KMS-11 (cell line): Measurements from ENCODE around the gene DVL1.

Experiments
- H2AFZ ChIP-seq: fragments of 200-600 bp; sonication (generic); 2 replicates; pipeline ENCODE4 v1.6.1; 2016; ENCODE audit warnings: antibody characterized with exemption, mixed run types, low read depth
- H3K27ac ChIP-seq: fragments of 200-600 bp; sonication (generic); 2 replicates; pipeline ENCODE4 v1.6.1; 2016; ENCODE audit warnings: mild to moderate bottlenecking, mixed run types
- H3K27me3 ChIP-seq: fragments of 200-600 bp; sonication (generic); 2 replicates; pipeline ENCODE4 v1.6.1; 2017; ENCODE audit warnings: mild to moderate bottlenecking, low read depth, mixed run types, moderate library complexity; ENCODE audit not compliant: insufficient read depth
- H3K36me3 ChIP-seq: fragments of 200-600 bp; sonication (generic); 2 replicates; pipeline ENCODE4 v1.6.1; 2017; ENCODE audit warnings: mild to moderate bottlenecking, mixed run types; ENCODE audit not compliant: insufficient read depth
- H3K4me1 ChIP-seq: fragments of 200-600 bp; sonication (generic); 2 replicates; pipeline ENCODE4 v1.6.1; 2016; ENCODE audit warnings: mild to moderate bottlenecking, low read depth, mixed run types; ENCODE audit not compliant: poor library complexity, severe bottlenecking
- H3K4me2 ChIP-seq: fragments of 200-600 bp; sonication (generic); 2 replicates; pipeline ENCODE4 v1.7.0; 2016; ENCODE audit warnings: mild to moderate bottlenecking, mixed run types
- H3K4me3 ChIP-seq: fragments of 200-600 bp; sonication (generic); IDR thresholded peaks from 2 replicates; pipeline ENCODE4 v1.6.1; 2017; ENCODE audit warnings: low read depth, low read length, mixed read lengths; ENCODE audit not compliant: insufficient read depth
- H3K79me2 ChIP-seq: fragments of 200-600 bp; sonication (generic); 2 replicates; pipeline ENCODE4 v1.6.1; 2016; ENCODE audit warnings: low read depth, mixed run types; ENCODE audit not compliant: insufficient read depth
- H3K9ac ChIP-seq: fragments of 200-600 bp; sonication (generic); 2 replicates; pipeline ENCODE4 v1.6.1; 2016; ENCODE audit warnings: mild to moderate bottlenecking, mixed run types
- H4K20me1 ChIP-seq: fragments of 200-600 bp; sonication (generic); 2 replicates; pipeline ENCODE4 v1.6.1; 2016; ENCODE audit warnings: mild to moderate bottlenecking, mixed run types; ENCODE audit not compliant: insufficient read depth
- TF ChIP-seq, protein P1 (sequence below): fragments of 200-600 bp; sonication (generic); conservative IDR thresholded peaks from 2 replicates; pipeline ENCODE4 v1.6.1; 2017; ENCODE audit warnings: low read depth, mild to moderate bottlenecking, antibody characterized with exemption, low read length, moderate library complexity, mixed read lengths

Gene DVL1

DNA sequence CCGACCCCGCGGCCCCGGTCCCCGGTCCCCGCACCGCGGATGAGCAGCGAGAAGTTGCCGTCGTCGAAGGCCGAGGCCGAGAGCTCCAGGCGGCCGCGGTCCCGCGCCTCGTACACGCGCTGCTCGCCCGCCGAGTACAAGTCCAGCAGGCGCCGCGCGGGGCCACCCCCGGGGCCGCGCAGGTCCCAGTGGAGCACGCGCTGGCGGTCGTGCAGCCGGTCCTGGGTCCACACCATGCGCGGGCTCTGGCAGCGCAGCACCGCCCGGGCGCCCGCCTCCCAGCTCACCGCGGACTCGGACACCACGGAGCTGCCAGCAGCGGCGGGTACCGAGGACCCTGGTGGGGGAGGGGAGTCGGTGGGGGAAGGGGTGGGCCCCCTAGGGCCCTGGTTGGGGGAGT, 6.2 kb upstream of the DVL1 start:
- Histone ChIP-seq H3K36me3 (no peaks in the 10 kb centered on the region), H3K4me1 (peaks cover 18% of the 10 kb centered on the region), H3K4me3 (no peak overlapping the region), H4K20me1 (no peaks in the 10 kb centered on the region), H3K79me2 (no peaks in the 10 kb centered on the region), H3K27me3 (no peaks in the 10 kb centered on the region; the same call in 1 of the 2 replicates), H2AFZ (no peak overlapping the region), H3K27ac (no peak overlapping the region), H3K9ac (no peak overlapping the region), H3K4me2 (no peak overlapping the region)
- TF ChIP-seq, protein P1, sequence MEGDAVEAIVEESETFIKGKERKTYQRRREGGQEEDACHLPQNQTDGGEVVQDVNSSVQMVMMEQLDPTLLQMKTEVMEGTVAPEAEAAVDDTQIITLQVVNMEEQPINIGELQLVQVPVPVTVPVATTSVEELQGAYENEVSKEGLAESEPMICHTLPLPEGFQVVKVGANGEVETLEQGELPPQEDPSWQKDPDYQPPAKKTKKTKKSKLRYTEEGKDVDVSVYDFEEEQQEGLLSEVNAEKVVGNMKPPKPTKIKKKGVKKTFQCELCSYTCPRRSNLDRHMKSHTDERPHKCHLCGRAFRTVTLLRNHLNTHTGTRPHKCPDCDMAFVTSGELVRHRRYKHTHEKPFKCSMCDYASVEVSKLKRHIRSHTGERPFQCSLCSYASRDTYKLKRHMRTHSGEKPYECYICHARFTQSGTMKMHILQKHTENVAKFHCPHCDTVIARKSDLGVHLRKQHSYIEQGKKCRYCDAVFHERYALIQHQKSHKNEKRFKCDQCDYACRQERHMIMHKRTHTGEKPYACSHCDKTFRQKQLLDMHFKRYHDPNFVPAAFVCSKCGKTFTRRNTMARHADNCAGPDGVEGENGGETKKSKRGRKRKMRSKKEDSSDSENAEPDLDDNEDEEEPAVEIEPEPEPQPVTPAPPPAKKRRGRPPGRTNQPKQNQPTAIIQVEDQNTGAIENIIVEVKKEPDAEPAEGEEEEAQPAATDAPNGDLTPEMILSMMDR: no peak

DNA sequence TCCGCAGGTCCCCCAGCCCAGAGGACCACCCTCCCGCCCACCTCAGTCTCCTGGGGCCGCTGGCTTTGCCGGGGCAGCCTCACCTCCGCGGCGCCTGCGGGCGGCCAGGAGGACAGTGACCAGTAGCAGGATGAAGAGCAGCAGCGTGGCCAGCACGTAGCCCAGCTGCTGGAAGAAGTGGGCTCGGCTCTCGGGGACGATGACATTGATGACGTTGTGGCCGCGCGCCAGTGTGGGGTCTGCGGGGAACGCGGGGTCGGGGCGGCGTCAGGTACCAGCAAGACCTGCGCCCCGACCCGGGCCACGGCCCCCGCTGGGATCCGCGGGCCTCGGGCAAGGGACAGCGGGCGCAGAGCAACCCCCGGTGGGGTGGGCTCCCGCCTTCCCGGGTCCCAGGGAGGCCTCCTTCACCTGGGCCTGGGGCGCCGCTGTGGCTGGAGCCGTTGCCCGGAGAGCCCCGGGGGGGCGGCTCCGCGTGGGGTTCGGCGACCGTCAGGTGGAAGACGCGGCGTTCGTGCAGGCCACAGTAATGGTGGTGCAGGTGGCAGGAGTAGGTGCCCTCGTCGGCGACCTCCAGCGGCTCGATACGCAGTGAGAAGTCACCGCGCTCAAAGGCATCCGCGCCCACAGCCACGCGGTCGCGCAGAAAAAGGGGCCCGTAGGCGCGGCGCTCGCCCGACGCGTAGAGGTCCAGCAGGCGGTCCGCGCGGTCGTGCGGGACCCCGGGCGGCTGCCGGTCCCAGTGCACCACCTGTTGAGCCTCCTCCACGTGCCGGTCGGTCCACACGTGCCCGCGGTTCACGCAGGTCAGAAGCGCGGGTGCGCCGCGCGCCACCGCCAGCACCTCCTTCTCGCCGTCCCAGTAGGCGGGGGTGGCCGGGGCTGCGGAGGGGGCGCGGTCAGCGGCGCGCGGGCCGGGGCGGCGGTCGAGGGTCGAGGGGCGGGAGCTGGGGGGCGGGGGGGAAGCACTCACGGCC, 5.3 kb upstream of the DVL1 start:
- Histone ChIP-seq H3K27ac (no peak overlapping the region), H3K9ac (no peak overlapping the region), H3K4me2 (no peak overlapping the region), H3K4me1 (peaks cover 18% of the 10 kb centered on the region), H4K20me1 (no peaks in the 10 kb centered on the region), H3K27me3 (no peaks in the 10 kb centered on the region; the same call in 1 of the 2 replicates), H2AFZ (no peak overlapping the region), H3K36me3 (no peaks in the 10 kb centered on the region), H3K79me2 (no peaks in the 10 kb centered on the region), H3K4me3 (no peak overlapping the region)
- TF ChIP-seq, protein P1: no peak

DNA sequence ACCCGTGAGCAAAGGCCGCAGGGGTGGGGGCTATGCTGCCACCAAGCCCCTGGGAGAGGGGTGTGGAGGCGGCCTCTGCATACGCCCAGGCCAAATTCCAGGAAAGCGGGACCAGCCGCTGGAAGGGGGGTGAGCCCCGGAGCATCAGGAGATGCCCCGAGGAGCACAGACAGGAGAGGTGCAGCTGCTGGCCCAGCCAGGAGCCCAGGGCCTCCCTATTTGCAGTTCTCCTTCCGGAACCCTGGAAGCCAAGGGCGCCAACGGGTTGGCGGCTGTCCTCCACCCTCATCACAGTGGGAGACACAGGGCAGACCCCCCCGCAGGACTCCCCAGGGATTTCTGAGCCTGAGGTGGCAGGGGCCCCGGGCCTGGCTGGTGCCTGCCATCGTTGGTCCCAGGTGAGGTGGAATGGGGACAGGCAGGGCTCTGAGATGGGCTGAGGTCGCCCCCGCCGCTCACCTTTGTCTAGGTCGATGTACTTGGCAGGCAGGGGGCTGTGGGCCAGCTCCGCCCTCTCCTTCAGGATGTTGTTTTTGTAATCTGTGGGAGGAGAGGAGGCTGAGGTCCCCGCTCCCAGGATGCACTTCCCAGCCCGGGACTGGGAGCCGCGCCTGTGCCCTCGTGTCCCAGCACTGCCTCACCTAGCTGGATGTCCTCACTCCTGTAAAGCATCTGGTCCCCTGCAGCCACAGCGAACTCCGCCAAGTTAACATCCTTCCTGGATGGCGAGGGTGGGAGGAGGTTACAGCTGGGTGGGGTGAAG, 4.4 kb upstream of the DVL1 start:
- Histone ChIP-seq H4K20me1 (no peaks in the 10 kb centered on the region), H3K4me2 (no peak overlapping the region), H3K4me1 (peaks cover 9% of the 10 kb centered on the region), H3K27ac (no peak overlapping the region), H3K27me3 (no peaks in the 10 kb centered on the region; the same call in 1 of the 2 replicates), H2AFZ (no peak overlapping the region), H3K4me3 (no peak overlapping the region), H3K79me2 (no peaks in the 10 kb centered on the region), H3K36me3 (no peaks in the 10 kb centered on the region), H3K9ac (no peak overlapping the region)
- TF ChIP-seq, protein P1: no peak

DNA sequence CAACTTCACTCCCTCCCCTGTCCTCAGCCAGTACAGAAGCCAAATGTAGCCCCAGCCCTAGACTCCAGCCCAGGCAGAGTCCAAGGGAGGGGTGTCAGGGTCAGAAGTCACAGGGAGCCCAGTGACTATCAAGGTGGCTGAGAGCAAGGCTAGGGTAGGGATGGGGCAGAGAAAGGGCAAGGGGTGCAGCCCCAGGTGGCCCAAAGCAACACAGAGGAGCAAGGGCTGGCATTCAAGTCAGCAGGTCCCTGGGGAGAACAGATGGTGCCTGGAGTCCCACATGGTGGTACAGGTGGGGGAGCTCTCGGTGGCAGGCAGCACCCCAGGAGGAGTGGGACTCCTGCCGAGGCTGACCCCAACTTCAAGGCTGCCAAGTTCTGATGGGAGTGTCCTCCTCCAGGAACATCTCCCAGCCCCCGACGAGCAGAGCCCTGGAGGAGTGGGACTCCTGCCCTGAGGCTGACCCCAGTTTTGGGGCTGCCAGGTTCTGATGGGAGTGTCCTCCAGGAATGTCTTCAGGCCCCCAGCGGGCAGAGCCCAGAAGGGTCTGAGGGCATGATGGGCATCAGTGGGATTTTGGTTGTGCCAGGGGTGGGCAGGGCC, 3.7 kb upstream of the DVL1 start:
- H3K79me2 ChIP-seq: no peaks in the 10 kb centered on the region; the same call in 1 of the 2 replicates
- TF ChIP-seq, protein P1: no peak
- H3K4me3 ChIP-seq: no peak overlapping the region
- H2AFZ ChIP-seq: no peak overlapping the region
- no peak overlapping the region for H3K27ac ChIP-seq
- H3K4me1 ChIP-seq: peaks cover 10% of the 10 kb centered on the region
- no peaks in the 10 kb centered on the region for H4K20me1 ChIP-seq
- H3K36me3 ChIP-seq: no peaks in the 10 kb centered on the region
- no peak overlapping the region for H3K4me2 ChIP-seq
- no peak overlapping the region for H3K9ac ChIP-seq
- H3K27me3 ChIP-seq: no peaks in the 10 kb centered on the region; the same call in 1 of the 2 replicates
